AG04449 (cell line): ENCODE measurements around the gene WDR91.

Experiments
- CTCF ChIA-PET: fragments of 350-600 bp; formaldehyde crosslinking; extraction: SDS; loops from one replicate; lab custom pipeline; 2021; ENCODE audit warnings: antibody characterized with exemption; lab: Yijun Ruan, JAX
- POLR2A ChIA-PET: fragments of 400-600, 350-600 bp; formaldehyde crosslinking; extraction: SDS; loops from one replicate; lab custom pipeline; 2020; ENCODE audit warnings: antibody characterized with exemption, inconsistent platforms; lab: Yijun Ruan, JAX
- DNase-seq: peaks from one replicate; pipeline ENCODE4 v3.0.0-alpha.2; 2010; ENCODE audit warnings: low read depth, low spot score
- H3K4me3 ChIP-seq: 2 replicates; pipeline ENCODE4 v1.5.1; 2011; ENCODE audit warnings: low read depth, mild to moderate bottlenecking, control low read depth, low read length
- CTCF ChIP-seq: IDR thresholded peaks from one replicate; pipeline ENCODE4 v1.5.1; 2011; ENCODE audit warnings: mild to moderate bottlenecking, moderate library complexity, low read length, control low read depth, inconsistent platforms; ENCODE audit not compliant: insufficient read depth; ENCODE audit errors: missing control alignments

The WDR91 gene

GRCh38 chr7:135204876-135205275 is 6.5 kb downstream of the WDR91 start:
- ChIA-PET POLR2A (interaction anchor here (1.1 kb wide), 1 partner anchor 11 kb away, joined by 3 read pairs; no protein-coding TSS in a partner anchor), CTCF (no interaction called here)
- no peak overlapping the region for H3K4me3 ChIP-seq
- no peak for DNase-seq
- no peak for TF ChIP-seq CTCF

- TF ChIP-seq CTCF, result no peak
- ChIA-PET CTCF (no interaction called here), POLR2A (interaction anchor here (1.1 kb wide), 1 partner anchor 11 kb away, joined by 3 read pairs; no protein-coding TSS in a partner anchor)
- no peak for DNase-seq
- no peak overlapping the region for H3K4me3 ChIP-seq
Observed at GRCh38 chr7:135204341-135204749, 7.0 kb downstream of the WDR91 start.

GRCh38 chr7:135201350-135201749 is 10.0 kb downstream of the WDR91 start:
- H3K4me3 ChIP-seq, result no peak overlapping the region
- ChIA-PET CTCF (no interaction called here), POLR2A (interaction anchor here (1.1 kb wide), 1 partner anchor 9 kb away, joined by 3 read pairs; no protein-coding TSS in a partner anchor)
- no peak for TF ChIP-seq CTCF
- no peak for DNase-seq

GRCh38 chr7:135200821-135201331 is 10.4 kb downstream of the WDR91 start:
- ChIA-PET POLR2A (interaction anchor here (1.1 kb wide), 1 partner anchor 10 kb away, joined by 3 read pairs; no protein-coding TSS in a partner anchor), CTCF (no interaction called here)

GRCh38 chr7:135199439-135199838 is 11.9 kb downstream of the WDR91 start:
- TF ChIP-seq CTCF, result no peak
- no peak overlapping the region for H3K4me3 ChIP-seq
- ChIA-PET CTCF (no interaction called here), POLR2A (no interaction called here)
- no peak for DNase-seq

More at GRCh38 chr7:135200821-135201331, 10.4 kb downstream of the WDR91 start:
- no peak overlapping the region for H3K4me3 ChIP-seq
- no peak for TF ChIP-seq CTCF
- DNase-seq, result no peak

GRCh38 chr7:135197906-135198655 is 13.2 kb downstream of the WDR91 start:
- POLR2A ChIA-PET, result interaction anchor here (1.8 kb wide), 1 partner anchor 11 kb away, joined by 3 read pairs; no protein-coding TSS in a partner anchor
- TF ChIP-seq CTCF, result no peak
- no peak for DNase-seq
- H3K4me3 ChIP-seq, result no peak overlapping the region
- CTCF ChIA-PET, result interaction anchor here (1.1 kb wide), 1 partner anchor 12 kb away, joined by 3 read pairs; no protein-coding TSS in a partner anchor
